ENCODE measurements around the gene ALMS1. TPM values are rescaled to one million over a fixed set of nuclear protein-coding genes. Genes with fewer than 3 reads are reported as not detected.
"Not testable (repeated sequence)": the region's sequence is repeated elsewhere in the genome, so short reads cannot be mapped to it uniquely, and the experiment has no call there.

The ALMS1 gene
- total and polyA plus RNA-seq, 7 experiments from 2014 or later = 2.7 to 46.7 (median 23.5) TPM

DNA sequence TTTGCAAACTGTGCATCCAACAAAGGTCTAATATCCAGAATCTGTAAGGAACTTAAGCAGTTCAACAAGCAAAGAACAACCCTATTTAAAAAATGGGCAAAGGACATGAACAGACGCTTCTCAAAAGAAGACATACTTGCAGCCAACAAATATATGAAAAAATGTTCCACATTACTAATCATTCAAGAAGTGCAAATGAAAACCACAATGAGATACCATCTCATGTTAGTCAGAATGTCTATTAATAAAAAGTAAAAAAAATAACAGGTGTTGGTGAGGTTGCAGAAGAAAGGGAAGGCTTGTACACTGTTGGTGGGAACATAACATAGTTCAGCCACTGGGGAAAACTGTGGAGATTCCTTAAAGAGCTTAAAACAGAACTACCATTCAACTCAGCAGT lies 130.4 kb downstream of the ALMS1 start:
- Histone ChIP-seq H3K9me3 (ENCODE audit: control insufficient read depth in 2 of 3, low read length in 3 of 3) (no peaks in the 10 kb centered on the region), H3K27me3 (ENCODE audit: control insufficient read depth in 2 of 2, insufficient read depth in 2 of 2, low read length in 2 of 2) (no peaks in the 10 kb centered on the region), H3K4me3 (ENCODE audit: low read length) (no peak overlapping the region), H3K27ac (ENCODE audit: low read depth, low read length) (no peak overlapping the region), H3K36me3 (ENCODE audit: control insufficient read depth in 2 of 3, insufficient read depth in 3 of 3, low read length in 3 of 3) (peaks cover 0 to 16% (median 0%) of the 10 kb centered on the region in 3 experiments), H3K4me1 (ENCODE audit: control insufficient read depth in 2 of 2, insufficient read depth in 2 of 2, low read length in 2 of 2) (no peaks in the 10 kb centered on the region)
- no peak overlapping the region for H3K4me3 Mint-ChIP-seq
- CTCF ChIA-PET = no interaction called here
- no peak overlapping the region for H3K27ac Mint-ChIP-seq
- no peaks in the 10 kb centered on the region for H3K4me1 Mint-ChIP-seq
- POLR2A ChIA-PET = no interaction called here
- intact Hi-C loops (cut with micrococcal nuclease) = no loop called here
- no peaks in the 10 kb centered on the region for H3K27me3 Mint-ChIP-seq
- DNase-seq (no peak), ATAC-seq (no peak)
- H3K36me3 Mint-ChIP-seq = peaks cover 15 to 80% (median 77%) of the 10 kb centered on the region in 5 donors
- peaks cover 0 to 45% (median 11%) of the 10 kb centered on the region in 11 donors for H3K9me3 Mint-ChIP-seq

GRCh38 chr2:73528688-73529087 lies 143.1 kb downstream of the ALMS1 start:
- Mint-ChIP-seq H3K36me3 (peaks cover 50 to 93% (median 85%) of the 10 kb centered on the region in 5 donors), H3K9me3 (peaks cover 18 to 79% (median 51%) of the 10 kb centered on the region in 11 donors), H3K4me3 (no peak overlapping the region), H3K4me1 (no peaks in the 10 kb centered on the region), H3K27me3 (no peaks in the 10 kb centered on the region), H3K27ac (no peak overlapping the region)
- ATAC-seq = no peak
- Histone ChIP-seq H3K4me3 (ENCODE audit: low read length) (no peak overlapping the region), H3K9me3 (ENCODE audit: control insufficient read depth in 2 of 3, low read length in 3 of 3) (peaks cover 0 to 11% (median 5%) of the 10 kb centered on the region in 3 experiments), H3K4me1 (ENCODE audit: control insufficient read depth in 2 of 2, insufficient read depth in 2 of 2, low read length in 2 of 2) (no peaks in the 10 kb centered on the region), H3K27me3 (ENCODE audit: control insufficient read depth in 2 of 2, insufficient read depth in 2 of 2, low read length in 2 of 2) (no peaks in the 10 kb centered on the region), H3K27ac (ENCODE audit: low read depth, low read length) (no peak overlapping the region), H3K36me3 (ENCODE audit: control insufficient read depth in 2 of 3, insufficient read depth in 3 of 3, low read length in 3 of 3) (peaks cover 0 to 25% (median 0%) of the 10 kb centered on the region in 3 experiments)
- intact Hi-C loops (cut with micrococcal nuclease) = no loop called here
- ChIA-PET CTCF (no interaction called here), POLR2A (no interaction called here)
- no peak for DNase-seq

DNA sequence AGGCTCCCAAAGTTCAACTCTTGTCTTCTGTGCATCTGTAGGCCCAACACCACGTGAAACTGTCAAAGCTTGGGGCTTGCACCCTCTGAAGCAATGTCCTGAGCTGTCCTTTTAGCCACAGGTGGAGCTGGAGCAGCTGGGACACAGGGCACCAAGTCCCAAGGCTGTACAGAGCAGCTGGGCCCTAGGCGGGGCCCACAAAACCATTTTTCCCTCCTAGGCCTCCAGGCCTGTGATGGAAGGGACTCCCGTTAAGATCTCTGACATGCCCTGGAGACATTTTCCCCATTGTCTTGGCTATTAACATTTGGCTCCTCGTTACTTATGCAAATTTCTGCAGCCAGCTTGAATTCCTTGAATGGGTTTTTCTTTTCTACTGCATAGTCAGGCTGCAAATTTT lies 145.1 kb downstream of the ALMS1 start:
- Mint-ChIP-seq H3K9me3 (peaks cover 15 to 69% (median 39%) of the 10 kb centered on the region in 11 donors), H3K36me3 (peaks cover 45 to 97% (median 91%) of the 10 kb centered on the region in 5 donors)
- CTCF ChIA-PET; H3K4me3 Mint-ChIP-seq; H3K27me3 ChIP-seq (ENCODE audit: control insufficient read depth in 2 of 2, insufficient read depth in 2 of 2, low read length in 2 of 2); DNase-seq; H3K27me3 Mint-ChIP-seq; H3K4me1 Mint-ChIP-seq; intact Hi-C loops (cut with micrococcal nuclease); H3K4me3 ChIP-seq (ENCODE audit: low read length); ATAC-seq; H3K27ac ChIP-seq (ENCODE audit: low read depth, low read length); H3K27ac Mint-ChIP-seq; H3K4me1 ChIP-seq (ENCODE audit: control insufficient read depth in 2 of 2, insufficient read depth in 2 of 2, low read length in 2 of 2); POLR2A ChIA-PET: not testable (repeated sequence)
- Histone ChIP-seq H3K9me3 (ENCODE audit: control insufficient read depth in 2 of 3, low read length in 3 of 3) (peaks cover 0 to 11% (median 0%) of the 10 kb centered on the region in 3 experiments), H3K36me3 (ENCODE audit: control insufficient read depth in 2 of 3, insufficient read depth in 3 of 3, low read length in 3 of 3) (peaks cover 0 to 25% (median 0%) of the 10 kb centered on the region in 3 experiments)

DNA sequence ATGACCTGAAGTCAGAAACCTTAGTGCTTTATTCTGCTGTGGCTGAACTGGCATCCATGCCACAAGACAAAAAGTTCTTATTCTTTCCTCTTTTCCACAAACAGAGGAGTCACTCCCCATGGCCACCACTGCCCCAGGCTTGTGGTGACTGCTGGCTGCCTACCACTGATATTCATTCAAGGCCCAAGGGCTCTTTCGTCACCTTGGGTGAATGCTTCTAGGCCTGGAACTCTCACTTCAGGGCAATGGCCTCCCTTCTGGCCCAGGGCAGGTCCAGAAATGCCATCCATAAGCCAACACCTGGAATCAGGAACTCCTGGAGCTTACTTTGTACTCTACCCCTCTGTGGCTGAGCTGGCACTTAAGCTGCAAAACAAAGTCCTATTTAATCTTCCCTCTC lies 146.7 kb downstream of the ALMS1 start:
- H3K4me1 ChIP-seq (ENCODE audit: control insufficient read depth in 2 of 2, insufficient read depth in 2 of 2, low read length in 2 of 2) = no peaks in the 10 kb centered on the region
- intact Hi-C loops (cut with micrococcal nuclease) = no loop called here
- no peaks in the 10 kb centered on the region for H3K27me3 ChIP-seq (ENCODE audit: control insufficient read depth in 2 of 2, insufficient read depth in 2 of 2, low read length in 2 of 2)
- peaks cover 10 to 67% (median 39%) of the 10 kb centered on the region in 11 donors for H3K9me3 Mint-ChIP-seq
- DNase-seq (no peak), ATAC-seq (no peak)
- H3K27me3 Mint-ChIP-seq = no peaks in the 10 kb centered on the region
- no peak overlapping the region for H3K27ac ChIP-seq (ENCODE audit: low read depth, low read length)
- H3K9me3 ChIP-seq (ENCODE audit: control insufficient read depth in 2 of 3, low read length in 3 of 3) = peaks cover 0 to 11% (median 0%) of the 10 kb centered on the region in 3 experiments
- H3K36me3 Mint-ChIP-seq = peaks cover 46 to 97% (median 91%) of the 10 kb centered on the region in 5 donors
- POLR2A ChIA-PET = no interaction called here
- H3K36me3 ChIP-seq (ENCODE audit: control insufficient read depth in 2 of 3, insufficient read depth in 3 of 3, low read length in 3 of 3) = peaks cover 0 to 34% (median 0%) of the 10 kb centered on the region in 3 experiments
- no peak overlapping the region for H3K27ac Mint-ChIP-seq
- no peak overlapping the region for H3K4me3 Mint-ChIP-seq
- CTCF ChIA-PET = no interaction called here
- no peak overlapping the region for H3K4me3 ChIP-seq (ENCODE audit: low read length)
- no peaks in the 10 kb centered on the region for H3K4me1 Mint-ChIP-seq

DNA sequence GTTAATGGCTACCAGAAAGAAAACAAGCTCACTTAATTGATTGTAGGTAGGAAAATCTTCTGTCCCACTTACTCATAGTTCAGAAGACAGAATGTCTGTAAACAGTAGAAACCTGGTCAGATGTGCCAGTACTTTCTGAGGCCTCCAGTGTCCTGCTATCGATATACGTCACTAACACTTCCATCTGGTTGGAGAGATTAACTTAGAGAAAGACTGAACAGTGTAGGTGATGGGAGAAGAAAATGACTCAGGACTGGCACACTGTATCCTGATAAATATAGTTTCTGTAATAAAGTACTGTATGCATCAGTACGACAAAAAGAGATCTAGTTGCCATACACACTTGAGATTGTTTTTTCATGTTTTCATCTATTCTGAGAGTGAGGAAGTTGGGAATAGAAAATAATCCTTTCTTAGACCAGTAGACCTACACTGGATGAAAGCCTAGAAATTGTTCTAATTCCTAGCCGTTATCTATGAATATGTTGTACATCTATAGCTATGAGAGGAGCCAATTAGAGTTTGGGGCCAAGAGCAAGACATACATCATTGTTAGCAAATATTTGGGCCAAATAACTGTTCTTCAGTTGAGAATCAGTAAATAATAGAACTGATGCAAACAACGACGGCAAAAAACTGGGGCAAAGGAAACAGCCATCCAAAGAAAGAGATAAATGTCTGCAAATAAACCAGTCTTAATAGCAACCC lies 150.7 kb downstream of the ALMS1 start:
- no peak overlapping the region for H3K4me3 Mint-ChIP-seq
- intact Hi-C loops (cut with micrococcal nuclease) = no loop called here
- H3K27me3 Mint-ChIP-seq = no peaks in the 10 kb centered on the region
- Histone ChIP-seq H3K4me3 (ENCODE audit: low read length) (no peak overlapping the region), H3K27me3 (ENCODE audit: control insufficient read depth in 2 of 2, insufficient read depth in 2 of 2, low read length in 2 of 2) (no peaks in the 10 kb centered on the region), H3K9me3 (ENCODE audit: control insufficient read depth in 2 of 3, low read length in 3 of 3) (no peaks in the 10 kb centered on the region), H3K4me1 (ENCODE audit: control insufficient read depth in 2 of 2, insufficient read depth in 2 of 2, low read length in 2 of 2) (no peaks in the 10 kb centered on the region), H3K27ac (ENCODE audit: low read depth, low read length) (no peak overlapping the region), H3K36me3 (ENCODE audit: control insufficient read depth in 2 of 3, insufficient read depth in 3 of 3, low read length in 3 of 3) (peaks cover 0 to 29% (median 0%) of the 10 kb centered on the region in 3 experiments)
- ChIA-PET POLR2A (no interaction called here), CTCF (no interaction called here)
- H3K9me3 Mint-ChIP-seq = peaks cover 6 to 52% (median 28%) of the 10 kb centered on the region in 11 donors
- no peaks in the 10 kb centered on the region for H3K4me1 Mint-ChIP-seq
- ATAC-seq (no peak), DNase-seq (no peak)
- peaks cover 31 to 82% (median 75%) of the 10 kb centered on the region in 5 donors for H3K36me3 Mint-ChIP-seq
- no peak overlapping the region for H3K27ac Mint-ChIP-seq

DNA sequence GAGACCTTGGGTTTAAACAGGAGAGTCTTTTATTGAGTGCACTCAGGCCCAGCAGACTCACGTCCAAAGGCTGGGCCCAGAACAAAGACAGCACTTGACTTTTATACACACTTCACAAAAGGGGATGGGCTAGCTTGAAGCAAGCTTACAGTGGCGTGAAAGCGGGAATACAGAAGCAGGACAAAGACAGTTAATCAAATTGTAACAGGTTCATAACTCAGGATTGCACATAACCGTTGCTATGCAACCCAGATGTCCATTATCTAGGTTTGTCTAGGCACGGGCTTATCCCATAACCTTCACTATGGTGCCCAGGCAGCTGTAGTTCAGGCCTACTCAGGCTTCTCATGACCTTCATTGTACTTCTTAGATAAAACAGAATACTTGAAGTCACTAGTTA lies 175.2 kb downstream of the ALMS1 start:
- H3K9me3 ChIP-seq (ENCODE audit: control insufficient read depth in 2 of 3, low read length in 3 of 3); H3K9me3 Mint-ChIP-seq; POLR2A ChIA-PET; H3K27ac ChIP-seq (ENCODE audit: low read depth, low read length); H3K27ac Mint-ChIP-seq; H3K36me3 ChIP-seq (ENCODE audit: control insufficient read depth in 2 of 3, insufficient read depth in 3 of 3, low read length in 3 of 3); intact Hi-C loops (cut with micrococcal nuclease); DNase-seq; H3K4me3 ChIP-seq (ENCODE audit: low read length); H3K27me3 Mint-ChIP-seq; H3K4me3 Mint-ChIP-seq; H3K27me3 ChIP-seq (ENCODE audit: control insufficient read depth in 2 of 2, insufficient read depth in 2 of 2, low read length in 2 of 2); H3K4me1 ChIP-seq (ENCODE audit: control insufficient read depth in 2 of 2, insufficient read depth in 2 of 2, low read length in 2 of 2); ATAC-seq; H3K4me1 Mint-ChIP-seq; CTCF ChIA-PET: not testable (repeated sequence)
- H3K36me3 Mint-ChIP-seq = peaks cover 4 to 65% (median 41%) of the 10 kb centered on the region in 5 donors

DNA sequence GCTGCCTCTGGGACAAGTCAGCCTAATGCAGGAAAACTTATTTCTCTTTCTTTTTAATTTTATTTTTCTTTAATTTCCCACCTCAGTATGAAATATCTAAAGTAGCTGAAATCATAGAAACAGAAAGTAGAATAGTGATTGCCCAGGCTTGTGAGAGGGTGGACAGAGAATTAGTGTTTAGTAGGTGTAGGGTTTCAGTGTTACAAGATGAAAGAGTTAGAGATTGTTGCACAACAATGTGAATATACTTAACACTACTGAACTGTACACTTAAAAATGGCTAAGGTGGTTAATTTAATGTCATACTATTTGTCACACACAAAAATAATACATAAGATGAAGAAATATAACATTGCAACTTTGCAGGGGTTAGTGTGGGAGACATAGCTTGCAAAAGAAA lies 175.8 kb downstream of the ALMS1 start:
- H3K27ac ChIP-seq (ENCODE audit: low read depth, low read length) = no peak overlapping the region
- DNase-seq (no peak), ATAC-seq (no peak)
- intact Hi-C loops (cut with micrococcal nuclease) = no loop called here
- Mint-ChIP-seq H3K4me3 (no peak overlapping the region), H3K36me3 (peaks cover 4 to 68% (median 41%) of the 10 kb centered on the region in 5 donors), H3K9me3 (no peaks in the 10 kb centered on the region), H3K4me1 (peaks cover 0 to 2% (median 0%) of the 10 kb centered on the region in 7 donors), H3K27ac (no peak overlapping the region), H3K27me3 (no peaks in the 10 kb centered on the region)
- peaks cover 0 to 10% (median 0%) of the 10 kb centered on the region in 3 experiments for H3K36me3 ChIP-seq (ENCODE audit: control insufficient read depth in 2 of 3, insufficient read depth in 3 of 3, low read length in 3 of 3)
- no peaks in the 10 kb centered on the region for H3K27me3 ChIP-seq (ENCODE audit: control insufficient read depth in 2 of 2, insufficient read depth in 2 of 2, low read length in 2 of 2)
- H3K9me3 ChIP-seq (ENCODE audit: control insufficient read depth in 2 of 3, low read length in 3 of 3) = no peaks in the 10 kb centered on the region
- ChIA-PET POLR2A (no interaction called here), CTCF (no interaction called here)
- no peak overlapping the region for H3K4me3 ChIP-seq (ENCODE audit: low read length)
- no peaks in the 10 kb centered on the region for H3K4me1 ChIP-seq (ENCODE audit: control insufficient read depth in 2 of 2, insufficient read depth in 2 of 2, low read length in 2 of 2)
